ENCODE results near the gene HMOX2. TPM values are rescaled to one million over a fixed set of nuclear protein-coding genes. Genes with fewer than 3 reads are reported as not detected.
A peak's percentile ranks its signal among the peaks of the same experiment; 100 is the strongest.

The HMOX2 gene
- total and polyA plus RNA-seq, 12 donors = 58.4 to 251 (median 85.3) TPM

- peak overlapping the region in 9 of 10 donors; percentile 32 to 87 (median 65) for H3K27ac ChIP-seq
- intact Hi-C loops (cut with DNase I) = loop anchor here in 5 of 10 donors (5.0 to 10.0 kb wide), 4 partner anchors 34 to 442 kb away; partner anchors contain the start of gene SEC14L5 (in 2 of the 5)
- no peak for DNase-seq
- 64 to 78% methylated on average over 19 of the region's 19 CpGs for WGBS, 2 donors
- H3K27me3 ChIP-seq = no peaks in the 10 kb centered on the region
- no peak for TF ChIP-seq CTCF (IDR thresholded peaks at IDR 0.05)
- no peak overlapping the region for H3K4me3 ChIP-seq
- peaks cover 26 to 77% (median 63%) of the 10 kb centered on the region in 9 donors for H3K4me1 ChIP-seq
- peaks cover 4 to 60% (median 13%) of the 10 kb centered on the region in 9 donors for H3K36me3 ChIP-seq
- ATAC-seq = peak in 6 of 8 donors; percentile 22 to 38 (median 30)
- no peaks in the 10 kb centered on the region for H3K9me3 ChIP-seq
Observed at GRCh38 chr16:4513086-4513860, 37.1 kb downstream of the HMOX2 start.

- intact Hi-C loops (cut with DNase I) = loop anchor here in 5 of 10 donors (2.0 to 10.0 kb wide), 5 partner anchors 33 to 441 kb away; partner anchors contain the start of gene SEC14L5 (in 2 of the 5)
- no peak overlapping the region for H3K4me3 ChIP-seq
- no peaks in the 10 kb centered on the region for H3K9me3 ChIP-seq
- peak overlapping the region in 9 of 10 donors; percentile 32 to 87 (median 68) for H3K27ac ChIP-seq
- DNase-seq (no peak), ATAC-seq (peak in 1 of 8 donors; percentile 2)
- no peaks in the 10 kb centered on the region for H3K27me3 ChIP-seq
- H3K36me3 ChIP-seq = peaks cover 0 to 54% (median 8%) of the 10 kb centered on the region in 9 donors
- TF ChIP-seq CTCF (IDR thresholded peaks at IDR 0.05) = no peak
- H3K4me1 ChIP-seq = peaks cover 26 to 77% (median 63%) of the 10 kb centered on the region in 9 donors
- WGBS, 2 donors = 93 to 94% methylated on average over 7 of the region's 7 CpGs
Observed at GRCh38 chr16:4513881-4514280, 37.7 kb downstream of the HMOX2 start.

- Histone ChIP-seq H3K36me3 (peaks cover 0 to 46% (median 5%) of the 10 kb centered on the region in 9 donors), H3K4me3 (no peak overlapping the region), H3K4me1 (peaks cover 26 to 77% (median 63%) of the 10 kb centered on the region in 9 donors), H3K9me3 (no peaks in the 10 kb centered on the region), H3K27me3 (no peaks in the 10 kb centered on the region), H3K27ac (peak overlapping the region; percentile 17 to 87 (median 64))
- 38 to 41% methylated on average over 7 of the region's 7 CpGs for WGBS, 2 donors
- ATAC-seq = peak in 6 of 8 donors; percentile 9 to 39 (median 19)
- no peak for TF ChIP-seq CTCF (IDR thresholded peaks at IDR 0.05)
- intact Hi-C loops (cut with DNase I) = loop anchor here in 5 of 10 donors (2.0 to 10.0 kb wide), 6 partner anchors 33 to 440 kb away; partner anchors contain the start of gene SEC14L5 (in 2 of the 5)
- no peak for DNase-seq
Observed at GRCh38 chr16:4514606-4515005, 38.4 kb downstream of the HMOX2 start.

GRCh38 chr16:4515611-4516233 lies 39.5 kb downstream of the HMOX2 start:
- Histone ChIP-seq H3K27ac (peak overlapping the region in 9 of 10 donors; percentile 4 to 87 (median 68)), H3K4me1 (peaks cover 26 to 72% (median 61%) of the 10 kb centered on the region in 9 donors), H3K27me3 (no peaks in the 10 kb centered on the region), H3K4me3 (peak overlapping the region in 2 of 10 donors; percentile 2 to 19), H3K36me3 (peaks cover 0 to 35% (median 0%) of the 10 kb centered on the region in 9 donors), H3K9me3 (no peaks in the 10 kb centered on the region)
- DNase-seq = no peak
- 31 to 47% methylated on average over 5 of the region's 5 CpGs for WGBS, 2 donors
- no peak for TF ChIP-seq CTCF (IDR thresholded peaks at IDR 0.05)
- intact Hi-C loops (cut with DNase I) = loop anchor here in 4 of 10 donors (2.0 to 10.0 kb wide), 5 partner anchors 33 to 439 kb away; partner anchors contain the start of gene SEC14L5 (in 2 of the 4)
- ATAC-seq = peak in 2 of 8 donors; percentile 4 to 31
